Stimulated activated naive CD4-positive, alpha-beta T cell (primary cell): ENCODE data around the gene SGCA.

Source experiments
- DNase-seq, 6 experiments: peaks; one replicate each; lab custom pipeline; 2025; lab: John Stamatoyannopoulos, UW

The SGCA gene

DNA sequence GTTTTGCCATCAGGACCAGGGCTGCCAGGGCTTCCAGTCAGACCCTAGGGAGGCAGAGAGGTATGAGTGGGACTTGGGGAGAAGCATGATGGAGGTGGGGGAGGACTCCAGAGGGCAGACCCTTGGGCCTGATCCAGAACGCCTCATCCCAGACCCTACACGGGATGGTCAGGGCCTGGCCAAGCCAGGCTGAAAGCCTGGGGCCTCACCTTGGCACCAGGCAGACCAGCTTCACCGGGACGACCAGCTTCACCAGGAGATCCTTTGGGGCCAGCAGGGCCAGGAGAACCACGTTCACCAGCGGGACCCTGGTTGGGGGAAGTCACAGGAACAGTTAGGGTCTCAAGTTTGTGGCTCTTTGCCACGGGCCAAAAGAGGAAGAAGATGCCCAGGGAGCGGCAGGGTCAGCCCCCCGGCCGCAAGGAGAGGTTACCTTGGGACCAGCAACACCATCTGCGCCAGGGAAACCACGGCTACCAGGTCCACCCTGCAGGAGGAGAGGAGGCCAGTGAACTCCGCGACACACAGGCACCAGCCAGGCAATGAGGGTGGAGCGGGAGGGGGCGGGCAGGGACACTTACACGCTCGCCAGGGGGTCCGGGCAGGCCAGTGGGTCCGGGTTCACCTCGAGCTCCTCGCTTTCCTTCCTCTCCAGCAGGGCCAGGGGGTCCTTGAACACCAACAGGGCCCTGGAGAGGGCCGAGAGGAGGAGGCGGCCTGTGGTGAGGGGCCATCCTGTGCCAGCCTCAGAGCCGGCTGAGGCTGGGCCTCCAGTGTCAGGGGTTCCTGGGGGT, 28.5 kb downstream of the SGCA start:
- no peak for DNase-seq

DNA sequence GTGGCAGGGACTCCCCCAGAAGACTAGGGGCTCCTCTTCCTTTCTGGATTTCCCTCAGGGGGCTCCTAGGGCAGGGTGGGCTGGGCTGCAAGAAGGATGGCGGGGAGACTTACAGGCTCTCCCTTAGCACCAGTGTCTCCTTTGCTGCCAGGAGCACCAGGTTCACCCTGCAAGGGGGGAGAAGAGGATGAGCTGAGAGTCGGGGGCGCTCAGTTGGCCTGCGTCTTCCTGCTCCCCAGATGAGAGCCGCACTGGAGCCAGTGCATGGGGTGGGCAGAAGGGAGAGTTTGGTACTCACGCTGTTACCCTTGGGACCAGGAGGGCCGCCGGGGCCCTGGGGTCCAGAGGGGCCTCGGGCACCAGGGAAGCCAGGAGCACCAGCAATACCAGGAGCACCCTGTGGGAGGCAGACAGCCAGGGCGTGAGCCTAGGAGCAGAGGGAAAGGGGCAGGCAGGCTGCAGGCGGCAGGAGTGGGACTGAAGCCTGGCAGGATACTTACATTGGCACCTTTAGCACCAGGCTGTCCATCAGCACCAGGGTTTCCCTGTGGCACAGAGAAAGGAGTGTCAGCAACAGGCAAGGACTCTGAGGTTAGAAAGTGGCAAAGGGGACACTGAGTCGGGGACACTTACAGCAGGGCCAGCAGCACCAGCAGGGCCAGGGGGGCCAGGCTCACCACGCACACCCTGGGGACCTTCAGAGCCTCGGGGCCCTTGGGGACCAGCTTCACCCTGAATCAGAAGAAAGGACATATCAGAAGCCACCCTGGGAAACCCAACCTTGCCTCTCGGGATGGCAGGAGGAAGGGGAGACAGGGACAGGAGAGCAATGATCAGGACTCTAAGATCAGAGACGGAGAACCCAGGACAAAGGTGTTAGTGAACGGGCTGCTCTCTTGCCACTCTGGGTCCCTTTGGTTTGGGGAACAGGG, 29.4 kb downstream of the SGCA start:
- no peak for DNase-seq

DNA sequence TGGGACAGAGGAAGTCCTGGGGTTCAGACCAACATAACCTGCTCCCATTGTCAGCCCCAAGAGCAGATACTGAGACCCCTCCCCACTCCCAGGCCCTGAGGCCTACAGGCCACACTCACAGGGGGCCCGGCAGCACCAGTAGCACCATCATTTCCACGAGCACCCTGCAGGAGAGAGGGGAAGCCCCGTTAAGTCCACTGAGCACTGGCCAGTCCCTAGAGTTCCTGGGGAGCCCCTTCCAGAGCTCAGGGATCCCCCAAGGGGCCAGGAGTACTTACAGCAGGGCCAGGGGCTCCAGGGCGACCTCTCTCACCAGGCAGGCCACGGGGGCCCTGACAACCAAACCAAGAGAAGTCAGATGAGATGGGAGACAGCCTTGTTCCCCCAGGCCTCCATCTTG, 30.2 kb downstream of the SGCA start:
- no peak for DNase-seq

DNA sequence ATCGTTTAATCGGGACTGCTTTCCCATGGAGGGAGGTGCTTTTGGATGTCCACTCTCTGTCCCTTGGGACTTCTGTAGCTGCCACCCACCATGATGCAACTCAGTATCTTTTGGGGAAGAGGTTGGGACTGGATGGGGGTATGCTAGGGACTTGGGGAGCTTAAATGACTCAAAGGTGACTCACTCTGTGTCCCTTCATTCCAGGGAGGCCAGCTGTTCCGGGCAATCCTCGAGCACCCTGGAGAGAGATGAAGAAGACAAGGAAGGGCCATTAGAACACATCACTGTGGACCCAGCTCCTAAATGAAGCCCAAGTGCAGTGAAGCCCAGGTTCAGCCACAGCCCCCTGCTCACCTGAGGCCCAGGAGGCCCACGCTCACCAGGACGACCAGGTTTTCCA, 31.0 kb downstream of the SGCA start:
- no peak for DNase-seq

DNA sequence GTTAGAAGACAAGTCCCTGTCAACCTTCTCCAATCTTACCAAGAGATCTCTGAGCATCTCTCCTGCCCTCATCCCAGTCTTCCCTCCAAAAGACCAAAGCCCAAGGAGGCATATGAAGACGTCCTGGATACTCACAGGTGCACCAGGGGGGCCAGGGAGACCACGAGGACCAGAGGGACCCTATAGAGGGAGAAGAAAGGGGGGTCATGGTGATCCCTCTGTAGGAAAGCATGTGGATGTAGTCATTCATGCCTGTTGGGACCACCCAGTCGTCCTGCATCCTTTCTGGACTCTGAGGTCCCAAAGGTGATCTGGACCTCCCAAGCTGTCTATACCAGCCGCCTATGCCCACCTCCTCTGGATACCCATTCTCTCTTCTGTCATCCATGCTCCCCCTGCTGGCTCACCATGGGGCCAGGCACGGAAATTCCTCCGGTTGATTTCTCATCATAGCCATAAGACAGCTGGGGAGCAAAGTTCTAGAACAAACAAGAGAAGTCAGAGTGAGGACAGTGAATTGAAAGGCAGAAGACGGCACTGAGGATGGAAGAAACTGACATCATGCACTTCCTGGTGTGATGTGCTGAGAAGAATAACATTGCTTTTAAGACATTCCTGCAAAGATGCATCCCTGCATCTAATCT, 32.3 kb downstream of the SGCA start:
- peak in 5 of 6 experiments; percentile 27 to 49 (median 32) for DNase-seq

DNA sequence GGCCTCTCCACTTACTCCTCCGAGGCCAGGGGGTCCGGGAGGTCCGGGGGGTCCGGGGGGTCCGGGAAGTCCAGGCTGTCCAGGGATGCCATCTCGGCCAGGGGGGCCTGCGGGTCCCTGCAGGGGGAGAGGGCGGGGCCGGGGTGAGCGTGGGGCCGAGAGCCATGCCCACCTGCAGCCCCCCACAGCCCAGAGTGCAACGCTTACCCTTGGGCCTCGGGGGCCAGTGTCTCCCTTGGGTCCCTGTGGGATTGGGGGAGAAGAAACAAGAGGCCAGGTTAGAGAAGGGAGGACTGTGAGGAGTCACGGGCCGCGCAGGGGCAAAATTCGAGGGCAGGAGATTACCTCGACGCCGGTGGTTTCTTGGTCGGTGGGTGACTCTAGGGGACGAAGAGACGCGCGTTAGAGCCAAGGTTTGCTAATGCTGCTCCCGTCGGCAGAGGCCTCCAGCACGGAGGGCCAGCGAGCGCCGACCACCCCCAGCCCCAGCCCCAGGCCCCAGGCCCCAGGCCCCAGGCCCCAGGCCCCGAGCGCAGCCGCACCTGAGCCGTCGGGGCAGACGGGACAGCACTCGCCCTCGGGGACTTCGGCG, 33.5 kb downstream of the SGCA start:
- no peak for DNase-seq

DNA sequence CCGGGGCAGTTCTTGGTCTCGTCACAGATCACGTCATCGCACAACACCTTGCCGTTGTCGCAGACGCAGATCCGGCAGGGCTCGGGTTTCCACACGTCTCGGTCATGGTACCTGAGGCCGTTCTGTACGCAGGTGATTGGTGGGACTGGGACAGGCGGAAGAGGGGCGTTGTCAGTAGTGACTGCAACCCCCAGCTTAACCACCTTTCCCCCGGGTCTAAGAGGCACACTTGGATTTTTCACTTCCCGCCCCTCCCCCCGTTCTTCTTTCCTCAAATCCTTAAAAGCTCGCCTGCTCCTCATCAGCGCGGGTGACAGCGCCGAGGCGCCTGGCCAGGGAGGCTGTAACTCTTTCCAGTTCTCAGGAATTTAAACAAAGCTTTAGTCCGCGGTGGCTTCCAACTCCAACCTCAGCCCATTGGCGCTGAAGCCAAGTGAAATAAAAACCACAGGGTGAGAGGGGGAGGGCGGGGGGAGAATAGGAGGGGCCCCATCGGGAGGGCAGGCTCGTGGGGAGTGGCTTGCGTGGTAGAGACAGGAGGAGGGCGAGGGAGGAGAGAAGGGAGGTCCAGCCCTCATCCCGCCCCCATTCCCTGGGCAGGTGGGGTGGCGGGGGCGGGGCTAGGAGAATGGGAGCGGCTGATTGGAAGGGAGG, 34.1 kb downstream of the SGCA start:
- peak; percentile 62 to 71 (median 68) for DNase-seq

DNA sequence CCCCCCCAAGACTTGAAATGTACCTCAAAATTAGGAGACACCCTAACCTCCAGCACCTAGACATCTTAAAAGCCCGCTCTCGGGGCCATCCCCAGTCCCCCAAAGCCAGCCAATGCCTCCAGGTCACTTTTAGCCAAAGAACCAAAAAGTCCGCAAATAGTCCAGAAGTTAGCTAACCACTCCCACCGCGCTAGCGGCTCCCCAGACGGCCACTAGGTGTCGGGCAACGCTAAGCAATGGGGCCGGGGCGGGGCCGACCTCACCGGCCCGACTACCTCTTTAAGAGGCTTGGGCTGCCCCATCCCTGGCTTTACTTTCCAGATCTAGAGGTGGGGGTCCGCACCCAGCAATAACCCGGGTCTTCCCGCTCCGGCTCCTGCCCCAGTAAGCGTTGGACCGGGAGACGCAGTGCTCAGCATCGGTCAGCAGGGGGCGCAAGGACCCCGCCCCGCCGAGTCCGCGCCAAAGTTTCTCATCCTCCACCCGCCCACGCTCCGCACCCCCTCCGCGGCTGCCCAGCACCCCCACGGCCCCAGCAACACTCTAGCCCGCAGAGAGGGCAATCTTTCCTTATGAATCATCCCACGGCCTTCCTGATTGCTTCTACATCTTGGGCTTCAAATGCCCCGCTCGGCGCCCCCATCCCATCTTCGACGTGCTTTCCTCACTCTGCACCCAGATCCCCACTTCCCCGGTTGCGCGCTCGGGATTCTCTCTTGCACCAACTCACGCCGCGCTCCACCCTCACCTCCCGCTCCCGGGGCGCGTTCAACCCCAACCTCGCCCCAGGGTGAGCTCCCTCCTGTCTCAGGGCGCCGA, 34.9 kb downstream of the SGCA start:
- peak; percentile 58 to 89 (median 72) for DNase-seq

DNA sequence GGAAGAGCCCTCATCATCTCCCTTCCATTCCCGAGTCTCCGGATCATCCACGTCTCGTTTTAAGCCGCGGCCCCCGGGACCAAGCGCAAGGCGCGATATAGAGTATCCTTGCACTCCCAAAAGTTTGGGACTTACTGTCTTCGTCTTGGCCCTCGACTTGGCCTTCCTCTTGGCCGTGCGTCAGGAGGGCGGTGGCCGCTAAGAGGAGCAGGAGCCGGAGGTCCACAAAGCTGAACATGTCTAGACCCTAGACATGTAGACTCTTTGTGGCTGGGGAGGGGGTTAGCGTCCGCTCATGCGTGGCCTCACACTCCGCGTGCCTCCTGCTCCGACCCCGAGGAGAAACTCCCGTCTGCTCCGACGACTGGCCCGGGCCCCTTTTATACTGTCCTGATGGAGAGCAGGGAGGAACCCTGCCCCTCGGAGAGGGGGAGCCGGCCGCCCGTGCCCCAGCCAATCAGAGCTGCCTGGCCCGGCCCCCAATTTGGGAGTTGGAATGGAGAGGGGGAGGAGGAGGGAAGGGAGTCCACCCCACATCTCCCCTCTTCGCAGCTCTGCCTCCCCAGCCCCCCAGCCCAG, 35.6 kb downstream of the SGCA start, which contains the start of gene COL1A1:
Gene COL1A1, minus strand, starts transcription at position 356 of the 579 bp plus-strand sequence. Its CDS starts 118 bp downstream, at position 238.
- DNase-seq: peak in 1 of 6 experiments; percentile 39

DNA sequence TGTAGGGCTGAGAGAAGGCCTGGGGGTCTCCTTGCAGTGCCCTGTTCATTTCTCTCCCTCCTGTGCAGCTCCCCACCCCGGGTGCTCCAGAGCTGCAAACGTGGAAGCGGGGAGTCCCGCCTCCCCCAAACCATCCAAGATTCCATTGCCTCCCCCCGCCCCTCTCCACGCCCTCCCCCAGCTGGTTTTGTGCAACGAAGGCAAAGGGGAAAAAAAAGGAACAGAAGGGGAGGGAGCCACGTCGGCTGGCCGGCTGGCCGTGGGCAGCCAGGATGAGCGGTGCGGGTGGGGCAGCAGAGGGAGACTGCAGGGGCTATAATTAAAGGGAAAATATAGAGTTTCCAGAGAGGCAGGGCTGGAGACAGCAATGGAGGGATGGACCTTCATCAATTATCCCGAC, 37.3 kb downstream of the SGCA start:
- DNase-seq: no peak

DNA sequence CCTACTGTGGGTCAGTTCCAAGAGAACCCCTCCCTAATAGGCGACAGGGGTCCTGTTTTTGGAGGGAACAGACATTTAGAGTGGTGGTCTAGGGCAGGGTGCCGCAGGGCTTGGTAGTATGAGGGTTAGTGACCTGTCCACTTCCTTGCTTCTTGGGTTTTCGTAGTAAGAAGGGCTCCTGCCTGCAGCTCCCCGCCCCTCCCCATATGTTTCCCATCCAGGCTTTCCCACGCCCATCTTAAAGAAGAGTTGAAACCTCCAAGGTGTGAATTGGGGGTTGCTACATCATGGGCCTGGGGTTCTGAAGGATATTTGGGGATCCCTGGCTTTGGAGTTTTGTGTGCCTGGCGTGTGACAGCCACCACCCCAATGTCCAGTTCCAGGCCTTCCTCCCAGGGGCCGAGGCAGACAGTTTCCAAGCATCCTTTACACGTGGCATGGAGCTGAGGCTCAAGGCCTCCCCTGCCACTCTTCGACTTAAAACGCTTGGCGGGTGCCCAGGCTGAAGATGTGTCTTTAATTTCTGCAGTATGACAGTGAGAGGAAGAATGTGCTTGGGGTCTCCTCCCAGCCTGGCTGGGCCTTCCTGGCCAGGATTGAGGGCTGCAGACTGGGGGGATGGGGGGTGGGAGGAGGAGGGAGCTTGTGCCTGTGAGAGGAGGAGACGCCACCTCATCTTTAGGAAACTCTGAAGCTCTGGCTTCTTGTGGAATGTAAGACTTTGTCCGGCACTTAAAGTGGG, 38.0 kb downstream of the SGCA start:
- no peak for DNase-seq

DNA sequence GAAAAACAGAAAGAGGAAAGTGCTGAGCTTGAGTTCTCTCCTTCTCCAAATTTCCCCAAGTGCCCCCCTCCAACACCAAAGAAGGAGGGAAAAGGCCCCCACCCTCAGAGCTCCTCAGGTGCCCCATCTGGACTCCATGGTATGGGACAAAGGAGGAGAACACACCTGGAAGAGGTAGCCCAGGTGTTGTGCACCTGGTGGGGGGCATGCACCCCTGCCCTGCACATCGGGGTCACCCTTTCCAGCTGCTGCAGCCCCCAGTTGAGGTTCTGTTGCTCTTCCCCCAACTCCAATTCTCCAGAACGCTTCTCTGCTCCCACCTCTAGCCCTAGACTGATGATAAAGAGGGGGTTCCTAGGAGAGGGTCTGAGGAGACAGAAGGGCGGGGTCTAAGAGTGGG, 38.6 kb downstream of the SGCA start:
- no peak for DNase-seq

DNA sequence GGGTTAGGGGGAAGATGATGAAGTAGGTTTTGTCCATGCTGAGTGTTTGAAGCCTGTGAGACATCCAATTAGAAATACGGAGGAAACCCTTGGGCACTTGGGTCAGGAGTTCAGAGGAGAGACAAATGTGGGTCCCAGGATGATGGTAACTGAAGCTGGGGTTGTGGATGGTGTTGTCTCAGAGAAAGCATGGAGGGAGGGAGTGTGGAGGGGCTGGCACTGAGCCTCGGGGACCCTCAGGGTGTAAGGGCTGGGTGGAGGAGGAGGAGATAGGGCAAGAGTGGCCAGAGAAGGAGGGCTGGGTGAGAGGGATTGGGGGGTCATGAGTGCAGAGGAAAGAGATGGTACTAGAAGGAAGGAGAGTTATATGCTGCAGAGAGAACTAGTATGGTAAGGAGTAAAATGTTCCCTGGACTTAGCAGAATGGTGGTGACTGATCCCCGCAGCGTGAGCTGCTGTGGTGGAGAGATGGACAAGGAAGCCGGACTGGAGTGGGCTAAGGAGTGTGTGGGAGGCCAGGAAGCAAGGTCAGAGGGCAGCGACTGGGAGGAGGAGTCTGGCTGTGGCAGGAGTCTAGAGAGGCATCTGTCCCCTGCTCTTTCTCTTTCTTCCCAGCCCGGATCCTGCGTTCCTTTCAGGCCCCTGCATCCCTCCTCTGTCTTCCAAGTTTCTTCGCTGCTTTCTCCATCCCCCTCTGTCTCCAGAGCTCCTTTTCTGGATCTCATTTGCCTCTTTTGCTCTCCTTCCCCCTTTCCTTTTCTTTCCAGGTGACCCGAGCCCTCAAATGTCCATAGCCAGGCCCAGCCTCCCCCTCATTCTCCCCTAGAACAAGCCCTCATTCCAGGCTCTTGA, 39.5 kb downstream of the SGCA start:
- DNase-seq: no peak

DNA sequence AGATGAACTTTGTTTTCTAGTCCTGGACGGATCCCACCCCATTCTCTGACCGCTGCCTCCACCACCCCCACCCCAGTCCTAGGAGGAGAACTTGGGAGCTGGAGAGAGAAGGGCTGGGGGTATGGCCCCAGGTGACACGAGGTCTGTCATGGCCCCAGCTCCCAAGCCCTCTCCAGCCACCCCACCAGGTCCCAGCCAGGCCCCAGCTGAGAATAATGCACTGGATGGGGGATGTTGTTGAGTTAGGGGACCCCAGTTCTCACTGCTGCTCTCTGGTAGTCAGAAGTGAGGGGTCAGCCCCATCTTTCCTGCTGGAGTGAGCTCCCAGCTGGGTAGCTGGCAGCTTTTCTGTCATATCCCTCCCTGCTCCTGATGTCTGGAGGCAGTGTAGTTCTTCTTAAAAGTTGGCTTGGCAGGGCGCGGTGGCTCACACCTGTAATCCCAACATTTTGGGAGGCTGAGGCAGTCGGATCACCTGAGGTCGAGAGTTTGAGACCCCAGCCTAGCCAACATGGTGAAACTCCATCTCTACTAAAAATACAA, 40.2 kb downstream of the SGCA start:
- no peak for DNase-seq

DNA sequence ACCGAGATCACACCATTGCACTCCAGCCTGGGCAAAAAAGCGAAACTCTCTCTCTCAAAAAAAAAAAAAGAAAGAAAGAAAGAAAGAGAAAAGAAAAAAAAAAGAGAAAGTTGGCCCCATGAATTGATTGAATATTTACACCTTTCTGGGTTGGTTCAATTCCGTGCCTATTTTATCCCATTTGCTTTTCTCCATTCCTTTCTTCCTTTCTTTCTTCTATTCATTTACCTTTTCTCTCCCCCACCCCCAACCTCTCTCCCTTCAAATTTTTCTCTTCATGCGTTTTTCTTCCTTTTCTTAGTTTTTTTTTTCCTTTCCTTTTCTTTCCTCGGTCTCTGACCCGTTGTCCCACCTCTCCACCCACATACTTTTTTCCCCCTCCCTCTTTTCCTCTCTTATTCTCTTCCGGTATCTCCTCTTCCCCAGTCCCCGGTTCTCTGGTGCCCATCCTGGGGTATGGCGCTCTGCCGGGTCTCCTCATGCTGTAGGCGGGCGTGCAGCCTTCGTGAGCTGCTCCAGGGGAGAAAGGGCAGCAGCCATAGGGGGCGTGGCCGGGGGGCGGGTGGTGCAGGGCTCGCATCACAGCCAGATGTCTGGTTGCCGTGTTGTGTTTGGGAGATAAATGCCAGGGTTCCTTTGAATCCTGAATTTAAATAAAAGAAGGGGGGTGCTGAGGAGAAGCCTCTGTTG, 40.9 kb downstream of the SGCA start:
- no peak for DNase-seq

DNA sequence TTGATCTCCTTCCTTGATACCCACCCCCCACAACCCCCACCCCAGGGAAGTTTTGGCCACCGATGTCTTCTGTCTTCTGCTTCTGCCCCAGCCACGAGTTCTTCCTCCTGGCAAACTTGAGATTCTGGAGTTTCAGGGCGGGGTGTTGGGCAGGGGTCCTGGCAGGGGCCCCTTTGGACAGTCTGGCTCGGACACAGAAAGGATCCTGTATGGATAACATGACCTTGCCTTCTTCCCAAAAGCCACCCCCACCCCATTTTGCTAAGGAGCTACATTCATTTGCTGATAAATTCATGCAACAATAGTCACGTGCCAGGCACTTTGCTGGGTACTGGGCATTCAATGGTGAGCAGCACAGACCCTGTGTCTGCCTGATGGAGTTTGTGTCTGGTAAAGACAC, 41.5 kb downstream of the SGCA start:
- DNase-seq: no peak

DNA sequence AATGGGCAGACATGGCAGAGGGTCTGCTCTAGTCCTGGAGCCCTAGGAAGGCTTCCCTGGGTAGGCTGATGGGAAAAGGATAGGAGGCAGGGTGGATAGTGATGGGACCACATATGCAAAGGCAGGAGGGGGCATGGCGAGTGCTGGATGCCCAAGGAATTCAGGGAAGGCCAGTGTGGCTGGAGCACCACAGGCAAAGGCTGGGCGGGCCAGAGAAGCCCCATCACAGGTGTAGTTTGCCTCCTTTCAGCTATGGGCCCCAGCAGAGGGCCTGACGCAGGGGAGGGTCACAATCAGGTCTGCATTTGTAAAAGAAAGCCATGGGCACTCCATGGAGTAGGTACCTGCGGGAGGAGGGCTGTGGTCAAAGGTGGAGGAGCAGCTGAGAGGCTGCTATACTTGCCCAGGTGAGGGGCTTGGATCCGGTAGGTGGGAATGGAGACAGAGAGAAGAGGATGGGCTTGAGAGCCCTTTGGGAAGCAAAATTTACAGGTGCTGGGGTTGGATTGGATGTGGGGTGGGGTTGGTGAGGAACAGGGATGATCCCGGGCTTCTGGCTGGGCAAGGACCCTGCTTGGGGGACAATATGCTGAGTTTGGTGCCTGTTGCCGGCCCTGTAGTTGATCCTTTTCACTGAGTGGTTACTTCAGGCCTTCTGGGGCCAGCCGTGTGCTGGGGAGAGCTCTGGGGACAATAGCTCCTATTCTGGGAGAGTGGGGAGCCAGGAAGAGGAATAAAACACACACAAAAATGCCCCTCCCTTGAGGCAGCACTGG, 42.2 kb downstream of the SGCA start:
- DNase-seq: no peak
